ENCODE measurements around the gene C9orf57.
"Not testable (repeated sequence)": the region's sequence is repeated elsewhere in the genome, so short reads cannot be mapped to it uniquely, and the experiment has no call there.

The C9orf57 gene

GRCh38 chr9:72022841-72023240, 37.6 kb downstream of the C9orf57 start:
- DNase-seq, result no peak

GRCh38 chr9:72013292-72013760, 47.1 kb downstream of the C9orf57 start:
- no peak for DNase-seq

- DNase-seq, result no peak
These were observed 47.8 kb downstream of the C9orf57 start for GRCh38 chr9:72012646-72013045.

GRCh38 chr9:72007726-72008125, 52.7 kb downstream of the C9orf57 start:
- not testable (repeated sequence) for DNase-seq

GRCh38 chr9:72006501-72006900, 53.9 kb downstream of the C9orf57 start:
- DNase-seq, result no peak

- DNase-seq, result no peak
These were observed 55.0 kb downstream of the C9orf57 start for GRCh38 chr9:72005451-72005850.

Measured in hippocampal formation (tissue), 2 donors.